Measurements from ENCODE around the gene MARCHF10.

DNA sequence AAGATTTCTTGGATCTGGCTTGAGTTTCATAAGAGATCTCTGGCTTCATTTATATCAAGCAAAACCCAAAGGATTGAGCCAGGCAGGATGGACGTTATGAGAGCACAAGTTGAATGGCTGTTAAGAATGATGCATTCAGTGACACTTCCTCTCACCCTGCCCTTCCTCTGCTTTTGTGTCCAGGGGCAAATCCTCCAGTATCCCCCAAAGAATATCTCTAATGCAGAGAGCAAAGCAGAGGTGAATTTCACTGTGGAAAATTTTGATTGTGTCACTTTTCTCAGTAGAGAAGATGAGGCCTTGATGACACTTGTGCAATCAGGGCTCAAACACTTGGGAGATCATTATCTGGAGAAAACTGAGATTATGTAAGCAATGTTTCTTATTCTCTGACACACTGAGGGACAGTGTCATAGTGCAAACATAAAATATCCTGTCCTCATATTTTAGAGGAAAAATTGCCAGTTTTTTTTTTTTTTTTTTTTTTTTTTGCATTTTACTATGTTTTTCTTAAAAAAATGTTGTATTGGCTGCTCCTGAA lies 25.3 kb downstream of the MARCHF10 start:
- TF ChIP-seq, protein P1, sequence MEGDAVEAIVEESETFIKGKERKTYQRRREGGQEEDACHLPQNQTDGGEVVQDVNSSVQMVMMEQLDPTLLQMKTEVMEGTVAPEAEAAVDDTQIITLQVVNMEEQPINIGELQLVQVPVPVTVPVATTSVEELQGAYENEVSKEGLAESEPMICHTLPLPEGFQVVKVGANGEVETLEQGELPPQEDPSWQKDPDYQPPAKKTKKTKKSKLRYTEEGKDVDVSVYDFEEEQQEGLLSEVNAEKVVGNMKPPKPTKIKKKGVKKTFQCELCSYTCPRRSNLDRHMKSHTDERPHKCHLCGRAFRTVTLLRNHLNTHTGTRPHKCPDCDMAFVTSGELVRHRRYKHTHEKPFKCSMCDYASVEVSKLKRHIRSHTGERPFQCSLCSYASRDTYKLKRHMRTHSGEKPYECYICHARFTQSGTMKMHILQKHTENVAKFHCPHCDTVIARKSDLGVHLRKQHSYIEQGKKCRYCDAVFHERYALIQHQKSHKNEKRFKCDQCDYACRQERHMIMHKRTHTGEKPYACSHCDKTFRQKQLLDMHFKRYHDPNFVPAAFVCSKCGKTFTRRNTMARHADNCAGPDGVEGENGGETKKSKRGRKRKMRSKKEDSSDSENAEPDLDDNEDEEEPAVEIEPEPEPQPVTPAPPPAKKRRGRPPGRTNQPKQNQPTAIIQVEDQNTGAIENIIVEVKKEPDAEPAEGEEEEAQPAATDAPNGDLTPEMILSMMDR (IDR thresholded peaks at IDR 0.05): no peak
- TF ChIP-seq POLR2A (IDR thresholded peaks at IDR 0.05): no peak
